IPS-NIHi7 (cell line): ENCODE data around the gene AGFG1.

ENCODE experiments used
- DNase-seq: peaks from one replicate; pipeline ENCODE4 v3.0.0; 2012; ENCODE audit warnings: mixed read lengths; ENCODE audit errors: extremely low spot score

AGFG1 gene, protein sequence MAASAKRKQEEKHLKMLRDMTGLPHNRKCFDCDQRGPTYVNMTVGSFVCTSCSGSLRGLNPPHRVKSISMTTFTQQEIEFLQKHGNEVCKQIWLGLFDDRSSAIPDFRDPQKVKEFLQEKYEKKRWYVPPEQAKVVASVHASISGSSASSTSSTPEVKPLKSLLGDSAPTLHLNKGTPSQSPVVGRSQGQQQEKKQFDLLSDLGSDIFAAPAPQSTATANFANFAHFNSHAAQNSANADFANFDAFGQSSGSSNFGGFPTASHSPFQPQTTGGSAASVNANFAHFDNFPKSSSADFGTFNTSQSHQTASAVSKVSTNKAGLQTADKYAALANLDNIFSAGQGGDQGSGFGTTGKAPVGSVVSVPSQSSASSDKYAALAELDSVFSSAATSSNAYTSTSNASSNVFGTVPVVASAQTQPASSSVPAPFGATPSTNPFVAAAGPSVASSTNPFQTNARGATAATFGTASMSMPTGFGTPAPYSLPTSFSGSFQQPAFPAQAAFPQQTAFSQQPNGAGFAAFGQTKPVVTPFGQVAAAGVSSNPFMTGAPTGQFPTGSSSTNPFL

DNA sequence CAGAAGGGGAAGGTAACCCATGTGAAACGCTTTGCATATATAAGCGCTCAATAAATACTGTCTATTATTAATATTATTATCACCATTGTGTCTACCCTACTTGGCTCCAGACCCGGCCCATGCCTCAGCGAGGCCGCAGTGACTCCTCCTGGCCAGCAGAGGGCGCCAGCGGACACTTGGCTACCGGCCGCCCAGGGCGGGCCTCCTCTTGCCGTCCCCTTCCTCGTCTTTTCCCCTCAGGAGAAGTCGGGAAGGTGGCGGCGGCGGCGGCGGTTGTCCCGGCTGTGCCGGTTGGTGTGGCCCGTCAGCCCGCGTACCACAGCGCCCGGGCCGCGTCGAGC, at the start of gene AGFG1:
AGFG1 (plus strand) TSS at position 233 of the 341 bp plus-strand sequence. CDS start 266 bp downstream, outside the sequence.
- peak; percentile 94 for DNase-seq

DNA sequence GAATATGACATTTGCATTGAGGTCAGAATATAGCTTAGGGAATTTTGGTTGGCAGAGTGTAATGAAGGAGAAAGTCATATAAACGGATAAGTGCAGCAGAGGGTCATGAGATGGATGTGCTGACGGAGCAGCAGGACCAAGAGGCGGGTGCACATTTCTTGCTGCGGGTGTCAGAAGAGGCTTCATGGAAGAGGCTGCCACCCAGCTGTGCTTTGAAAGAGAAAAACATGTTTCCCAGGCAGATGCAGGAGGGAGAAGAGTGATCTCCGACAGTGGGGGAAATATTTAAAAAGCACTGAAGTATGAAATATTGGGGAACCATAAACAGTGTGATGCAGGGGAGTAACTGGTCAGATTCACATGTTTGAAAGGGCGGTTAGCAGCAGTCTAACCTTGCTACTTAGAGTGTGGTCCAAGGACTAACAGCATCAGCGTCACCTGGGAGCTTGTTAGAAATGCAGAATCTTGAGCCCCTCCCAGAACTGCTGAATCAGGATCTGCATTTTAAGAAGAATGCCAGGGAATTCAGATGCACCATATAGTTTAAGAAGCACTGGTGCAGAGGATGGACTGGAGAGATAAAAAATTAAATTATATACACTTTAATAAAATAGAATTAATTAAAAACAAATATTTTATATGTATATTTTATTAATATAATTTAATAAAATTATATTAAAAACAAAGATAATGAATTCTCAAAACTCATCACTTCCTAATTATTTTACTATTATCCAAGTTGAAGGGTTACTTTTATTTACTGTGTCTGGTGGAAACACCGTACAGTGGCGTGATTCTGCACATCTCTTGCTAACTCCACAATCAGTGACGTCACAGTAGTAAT, 48.1 kb upstream of the AGFG1 start:
- DNase-seq = no peak

DNA sequence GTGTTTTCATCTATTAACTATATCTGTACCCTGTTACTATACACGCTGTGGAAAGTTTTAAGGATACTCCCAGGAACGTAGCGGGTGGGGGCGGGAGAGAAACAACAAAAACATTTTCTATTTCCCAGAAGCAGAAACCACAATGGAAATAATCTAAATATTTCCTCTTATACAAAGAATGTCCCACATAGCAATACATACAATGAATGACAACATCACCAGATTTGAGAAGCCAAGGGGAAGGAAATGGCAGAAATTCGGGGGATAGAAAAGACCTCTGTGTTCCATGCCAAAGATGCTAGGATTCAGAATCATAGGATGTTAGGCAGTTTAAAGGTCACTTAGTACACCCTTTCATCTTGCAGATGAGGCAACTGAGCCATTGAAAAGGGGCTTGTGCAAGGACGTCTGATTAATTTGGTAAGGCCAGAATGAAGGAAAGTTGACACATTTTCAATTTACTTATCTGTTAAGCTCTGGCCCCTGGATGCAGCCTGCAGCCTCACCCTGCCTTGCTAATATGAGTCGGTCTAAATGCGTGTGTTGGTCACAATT, 43.1 kb upstream of the AGFG1 start:
- DNase-seq = no peak

DNA sequence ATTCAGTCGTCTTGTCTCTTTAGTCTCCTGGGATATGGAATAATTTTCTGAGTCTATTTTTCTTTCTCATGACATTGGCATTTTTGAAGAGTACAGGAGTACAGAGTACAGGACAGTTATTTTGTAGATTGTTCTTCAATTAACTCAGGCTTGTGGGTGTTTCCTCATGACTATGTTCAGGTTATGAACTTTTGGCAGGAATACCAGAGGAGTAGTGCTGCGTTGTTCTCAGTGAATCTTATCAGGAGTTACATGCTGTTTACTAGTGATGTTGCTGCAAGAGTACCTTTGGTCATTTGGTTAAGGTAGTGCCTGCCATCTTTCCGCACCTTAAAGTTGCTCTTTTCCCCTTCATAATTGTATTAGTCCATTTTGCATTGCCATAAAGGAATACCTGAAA, 41.3 kb upstream of the AGFG1 start:
- no peak for DNase-seq

DNA sequence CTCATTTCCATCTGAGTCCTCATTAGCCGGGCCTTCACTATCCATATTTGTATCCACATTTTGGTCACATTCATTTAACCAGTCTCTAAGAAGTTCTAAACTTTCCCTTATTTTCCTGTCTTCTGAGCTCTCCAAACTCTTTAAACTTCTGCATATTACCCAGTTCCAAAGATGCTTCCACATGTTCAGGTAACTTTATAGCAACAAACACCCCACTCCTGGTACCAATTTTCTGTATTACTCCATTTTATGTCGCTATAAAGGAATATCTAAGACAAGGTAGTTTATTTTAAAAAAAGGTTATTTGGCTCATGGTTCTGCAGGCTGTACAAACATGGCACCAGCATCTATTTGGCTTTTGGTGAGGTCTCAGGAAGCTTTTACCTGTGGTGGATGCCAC, 38.8 kb upstream of the AGFG1 start:
- no peak for DNase-seq

DNA sequence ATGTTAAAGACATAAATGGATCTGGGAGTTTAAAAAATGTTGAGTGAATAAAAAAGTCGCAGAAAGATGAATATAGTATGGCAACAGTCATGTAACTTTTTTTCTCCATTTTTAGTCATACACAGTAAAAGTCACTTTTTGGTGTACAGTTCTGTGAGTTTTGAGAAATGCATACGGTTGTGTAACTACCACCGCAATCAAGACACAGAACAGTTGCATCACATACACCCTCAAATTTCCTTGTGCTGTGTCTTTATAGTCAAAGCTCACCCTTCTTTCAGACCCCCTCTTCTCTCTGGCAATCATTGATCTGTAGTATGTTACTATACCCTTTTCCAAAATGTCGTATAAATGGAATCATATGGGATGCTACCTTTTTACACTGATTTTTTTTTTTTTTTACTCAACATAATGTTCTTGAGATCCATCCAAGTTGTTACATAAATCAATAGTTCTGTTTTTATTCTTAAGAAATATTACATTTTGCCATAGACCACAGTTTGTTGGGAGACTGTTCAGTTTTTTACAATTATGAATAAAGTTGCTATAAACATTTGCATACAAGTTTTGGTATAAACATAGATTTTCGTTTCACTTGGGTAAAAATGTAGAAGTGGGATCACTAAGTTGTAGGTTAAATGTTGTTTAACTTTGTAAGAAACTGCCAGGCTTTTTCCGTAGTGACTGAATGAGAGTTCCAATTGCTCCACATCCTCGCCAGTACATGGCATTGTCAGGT, 35.4 kb upstream of the AGFG1 start:
- DNase-seq = no peak

DNA sequence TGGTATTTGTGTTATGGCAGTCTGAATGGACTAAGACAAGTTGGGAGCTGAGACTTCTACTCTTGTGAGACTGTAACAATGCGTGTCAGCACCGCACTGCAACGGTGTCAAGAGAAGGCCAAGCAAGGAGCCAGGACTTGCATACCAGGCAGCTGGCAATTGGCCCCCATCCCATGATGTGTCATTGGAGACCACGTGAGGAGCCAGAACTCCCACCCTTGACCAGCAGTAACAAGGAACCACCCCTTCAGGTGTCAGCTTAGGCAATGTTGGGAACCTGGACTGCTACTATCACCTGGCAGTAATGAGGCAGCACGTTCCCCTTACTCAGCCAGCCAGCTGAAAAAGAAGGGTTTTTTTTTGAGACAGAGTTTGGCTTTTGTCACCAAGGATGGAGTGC, 32.7 kb upstream of the AGFG1 start:
- no peak for DNase-seq

DNA sequence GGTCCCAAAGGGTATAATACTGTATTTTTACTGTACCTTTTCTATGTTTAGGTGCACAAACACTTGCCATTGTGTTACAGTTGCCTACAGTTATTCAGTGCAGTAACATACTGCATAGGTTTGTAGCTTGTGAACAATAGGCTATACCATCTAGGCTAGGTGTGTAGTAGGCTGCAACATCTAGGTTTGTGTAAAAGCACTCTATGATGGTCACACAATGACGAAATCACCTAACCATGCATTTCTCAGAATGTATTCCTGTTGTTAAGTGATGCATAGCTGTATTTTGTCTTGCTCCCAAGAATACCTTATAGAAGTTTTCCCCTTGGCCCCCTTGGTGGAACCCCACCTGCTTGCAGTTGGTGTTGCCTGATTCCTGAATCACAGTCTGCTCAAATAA, 29.3 kb upstream of the AGFG1 start:
- DNase-seq = no peak

DNA sequence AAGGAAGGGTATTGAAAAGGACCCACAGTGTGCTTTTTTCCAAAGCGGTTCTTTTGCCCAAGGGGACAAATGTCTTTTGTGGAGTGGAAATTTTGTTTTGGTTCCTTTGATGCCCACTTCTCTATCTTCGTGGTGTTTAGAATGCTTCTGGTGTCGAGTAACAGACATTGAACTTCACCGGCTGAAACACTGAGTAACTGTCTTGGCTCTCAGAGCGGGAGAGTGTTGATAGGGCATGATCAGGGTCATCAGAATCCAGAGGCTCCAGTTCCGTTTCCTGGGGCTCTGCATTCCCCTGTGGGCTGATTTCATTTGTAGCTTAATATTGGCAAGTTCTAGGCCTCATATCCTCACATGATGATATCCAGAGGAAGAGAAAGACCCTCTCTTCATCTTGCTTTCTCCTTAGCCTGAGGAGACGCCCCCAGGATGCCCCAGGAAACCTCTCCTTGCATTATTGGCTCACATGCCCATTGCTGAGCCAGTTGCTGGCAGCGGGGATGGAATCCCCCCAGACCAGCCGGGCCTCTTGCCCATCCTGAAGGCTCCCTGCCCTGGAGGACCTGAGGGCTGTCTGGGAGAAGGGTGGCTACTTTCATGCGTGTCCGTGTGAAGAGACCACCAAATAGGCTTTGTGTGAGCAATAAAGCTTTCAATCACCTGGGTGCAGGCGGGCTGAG, 27.9 kb upstream of the AGFG1 start:
- no peak for DNase-seq

DNA sequence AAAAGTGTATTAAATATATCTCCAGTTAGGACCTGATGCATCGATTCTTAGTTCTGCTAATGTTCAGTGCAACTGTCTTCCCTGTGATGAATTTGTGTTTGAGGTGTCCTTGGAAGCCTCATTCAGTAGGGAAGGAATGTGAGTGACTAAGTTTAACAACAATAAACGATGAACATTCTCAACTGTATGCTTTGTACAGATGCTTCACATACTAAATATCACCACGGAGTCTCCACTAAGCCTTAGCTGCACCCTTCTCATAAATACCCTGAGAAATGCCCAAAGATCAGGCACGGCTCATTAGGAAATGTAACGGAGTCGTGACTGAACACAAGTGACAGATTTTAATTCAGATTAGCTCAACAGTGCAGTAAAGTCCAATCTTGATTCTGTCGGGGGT, 24.4 kb upstream of the AGFG1 start:
- DNase-seq = no peak

DNA sequence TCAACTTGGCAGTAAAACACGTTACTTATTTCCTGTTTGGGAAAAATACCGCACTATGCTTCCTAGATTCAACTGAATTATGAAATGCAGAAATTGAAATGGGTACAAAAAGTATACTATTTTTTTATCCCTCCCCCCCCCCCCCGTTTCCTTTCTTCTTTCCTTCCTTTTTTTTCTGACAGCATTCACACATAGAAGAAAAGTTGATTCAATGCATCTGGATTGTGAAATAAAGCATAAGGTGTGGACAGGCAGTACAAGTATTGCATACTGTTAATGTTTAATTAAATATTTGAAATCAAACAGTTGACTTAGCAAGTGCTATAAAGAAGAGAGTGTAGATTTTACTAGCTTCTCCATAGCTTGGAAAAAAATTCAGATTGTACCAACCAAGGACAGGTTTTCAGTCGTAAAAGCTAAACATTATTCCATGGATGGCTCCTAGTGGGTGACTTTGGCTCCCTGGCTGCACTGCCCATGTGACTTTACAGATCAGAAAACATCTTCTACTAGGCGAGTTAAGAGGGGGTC, 21.6 kb upstream of the AGFG1 start:
- DNase-seq = no peak

DNA sequence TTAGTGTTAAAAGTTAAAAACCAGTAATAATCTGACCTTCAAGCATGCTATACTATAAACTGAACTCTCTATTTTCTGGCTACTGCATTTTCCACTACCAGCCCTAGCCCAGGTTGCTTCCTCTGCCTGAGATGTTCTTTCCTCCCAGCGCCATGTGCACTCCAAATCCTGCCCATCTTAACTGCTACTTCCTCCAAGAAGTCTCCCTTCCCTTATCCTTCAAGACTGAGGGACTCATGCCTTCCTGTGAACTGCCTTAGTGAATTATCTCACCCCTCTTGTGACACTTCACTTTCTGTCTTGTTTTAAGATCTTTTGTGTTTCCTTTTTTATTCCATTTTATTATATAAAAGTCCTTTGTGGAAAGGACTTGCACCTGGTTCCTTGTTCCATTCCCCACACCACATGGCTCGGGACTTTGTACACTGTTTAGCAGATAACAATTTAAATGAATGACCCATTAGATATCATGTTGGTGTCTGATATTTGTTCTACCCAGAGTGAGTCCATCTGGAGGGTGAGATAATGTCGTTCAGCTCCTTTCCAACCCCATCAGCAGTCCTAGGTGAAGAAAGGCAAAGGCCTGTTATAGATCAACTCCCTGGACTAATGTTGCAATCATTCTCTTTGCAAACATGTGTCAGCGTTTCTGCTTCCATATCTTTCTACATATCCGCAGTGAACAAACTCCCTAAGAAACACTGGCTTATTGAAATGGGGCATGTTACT, 20.9 kb upstream of the AGFG1 start:
- no peak for DNase-seq

DNA sequence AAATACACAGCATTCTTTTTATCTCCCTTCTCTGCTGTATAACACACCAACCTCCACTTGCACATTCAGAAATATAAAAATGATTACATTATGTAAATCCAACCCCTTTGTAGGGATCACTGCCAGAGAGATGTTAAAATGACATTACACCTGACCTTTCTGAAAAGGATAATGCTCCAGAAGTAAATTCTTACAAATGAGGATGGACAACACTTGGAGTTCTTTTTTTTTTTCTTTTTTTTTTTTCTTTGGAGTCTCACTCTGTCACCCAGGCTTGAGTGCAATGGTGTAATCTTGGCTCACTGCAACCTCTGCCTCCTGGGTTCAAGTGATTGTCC, 20.3 kb upstream of the AGFG1 start:
- no peak for DNase-seq

DNA sequence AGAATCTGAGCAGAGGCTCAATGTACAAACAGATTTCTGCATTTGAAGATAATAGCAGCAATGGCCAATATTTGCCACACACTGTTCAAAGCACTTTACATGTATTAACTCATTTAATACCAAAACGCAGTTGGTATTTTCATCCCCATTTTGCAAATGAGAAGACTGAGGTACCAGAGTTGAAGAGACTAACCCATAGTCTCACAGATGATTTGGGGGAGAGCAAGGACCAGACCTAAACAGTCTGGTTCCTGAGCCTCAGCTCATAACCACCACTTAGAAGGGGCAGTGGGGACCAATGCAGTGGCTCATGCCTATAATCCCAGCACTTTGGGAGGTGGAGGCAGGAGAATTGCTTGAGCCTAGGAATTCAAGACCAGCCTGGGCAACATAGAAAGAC, 18.1 kb upstream of the AGFG1 start:
- no peak for DNase-seq

DNA sequence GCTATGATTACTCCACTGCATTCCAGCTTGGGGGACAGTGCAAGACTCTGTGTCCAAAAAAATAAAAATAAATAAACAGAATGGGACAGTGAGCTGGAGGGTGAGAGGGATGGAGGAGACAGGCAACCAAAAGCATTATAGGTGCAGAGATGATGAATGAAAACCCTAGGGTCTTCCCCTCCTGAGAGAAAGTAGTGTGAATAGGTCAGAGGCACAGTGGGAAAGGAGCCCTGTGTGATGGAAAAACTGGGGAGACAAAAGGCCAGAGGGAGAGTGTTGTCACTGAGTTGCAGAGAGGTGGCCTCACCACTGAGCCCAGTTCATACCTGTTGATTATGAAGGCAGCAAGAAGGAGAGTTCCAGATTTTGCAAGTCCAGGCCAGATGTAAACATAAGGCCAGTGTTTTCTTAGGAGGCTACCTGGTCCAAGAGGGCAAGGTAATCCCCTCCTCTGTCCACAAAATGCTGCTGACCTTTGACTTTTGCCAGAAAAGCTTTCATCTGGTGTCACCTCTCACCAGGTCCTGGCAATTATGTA, 17.6 kb upstream of the AGFG1 start:
- DNase-seq = no peak

DNA sequence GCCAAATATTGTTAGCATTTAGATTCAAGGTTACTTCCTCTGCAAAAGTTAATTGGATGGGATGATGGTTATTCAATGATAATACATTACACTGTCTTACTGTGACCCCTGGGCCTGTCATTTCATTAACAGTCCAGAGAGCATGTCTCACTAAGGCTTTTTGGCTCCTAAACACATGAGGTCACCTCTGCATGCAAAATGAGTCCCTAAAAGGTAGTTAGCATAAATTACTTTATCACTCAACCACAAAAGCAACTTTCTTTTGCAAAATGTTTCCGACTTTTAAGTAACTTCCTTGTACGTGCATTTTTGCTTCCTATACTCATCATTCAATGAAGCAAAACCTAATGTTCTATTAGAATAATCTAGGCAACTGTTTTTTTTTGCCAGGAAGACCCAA, 16.8 kb upstream of the AGFG1 start:
- DNase-seq = no peak

DNA sequence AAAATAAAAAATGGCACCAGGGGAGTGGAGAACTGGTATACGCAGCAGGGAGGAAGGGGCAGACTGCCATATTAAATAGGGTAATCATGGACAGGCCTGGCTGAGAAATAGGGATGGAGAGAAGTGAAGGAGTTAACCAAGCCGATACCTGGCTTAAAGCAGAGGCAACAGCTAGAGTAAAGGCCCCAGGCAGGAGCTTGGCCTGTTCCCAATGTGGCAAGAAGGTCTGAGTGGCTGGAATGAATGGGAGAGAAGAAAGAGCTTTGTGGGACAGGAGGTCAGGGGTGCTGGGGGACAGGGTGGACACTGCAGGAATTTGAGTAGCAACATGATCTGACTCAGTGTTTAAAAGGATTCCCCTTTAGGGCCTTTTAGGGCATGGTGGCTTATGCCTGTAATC, 15.9 kb upstream of the AGFG1 start:
- no peak for DNase-seq

DNA sequence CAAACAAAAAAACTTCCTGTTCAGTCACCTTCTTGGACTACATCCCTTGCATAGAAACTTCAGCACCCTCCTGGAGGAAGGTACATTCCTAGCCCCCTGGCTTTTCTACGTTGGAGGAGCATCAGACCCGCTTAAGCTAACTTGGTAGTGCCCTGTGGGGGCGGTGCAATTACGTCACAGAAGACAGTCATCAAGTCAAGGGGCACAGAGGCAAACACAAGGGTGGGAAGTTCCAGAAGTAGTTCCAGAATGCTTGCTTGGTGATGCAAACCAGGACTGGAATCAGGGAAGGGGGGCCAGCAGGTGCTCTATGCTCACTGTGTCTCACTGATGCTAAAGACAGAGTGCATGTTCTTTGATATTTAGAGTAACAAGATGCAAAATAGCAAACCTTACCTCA, 15.2 kb upstream of the AGFG1 start:
- DNase-seq = no peak

DNA sequence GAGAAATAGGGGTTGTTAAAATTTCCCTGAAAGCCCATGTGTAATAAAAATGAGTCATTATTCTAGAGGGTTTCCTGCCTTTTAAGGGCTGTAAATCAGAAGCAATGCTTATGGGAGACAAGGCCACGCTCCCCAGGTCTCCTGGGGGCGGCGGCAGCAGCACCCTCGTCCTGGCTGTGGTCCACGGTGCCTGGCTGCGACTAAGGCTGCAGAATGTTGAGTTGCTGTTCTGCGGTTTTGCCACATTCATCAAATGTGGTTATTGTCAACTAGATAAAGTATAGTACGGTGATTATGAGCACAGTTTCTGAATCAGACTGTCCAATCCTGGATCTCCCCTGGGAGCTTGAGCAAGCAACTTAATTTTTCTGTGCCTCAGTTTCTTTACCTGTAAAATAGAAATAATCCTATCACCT, 11.9 kb upstream of the AGFG1 start:
- no peak for DNase-seq

DNA sequence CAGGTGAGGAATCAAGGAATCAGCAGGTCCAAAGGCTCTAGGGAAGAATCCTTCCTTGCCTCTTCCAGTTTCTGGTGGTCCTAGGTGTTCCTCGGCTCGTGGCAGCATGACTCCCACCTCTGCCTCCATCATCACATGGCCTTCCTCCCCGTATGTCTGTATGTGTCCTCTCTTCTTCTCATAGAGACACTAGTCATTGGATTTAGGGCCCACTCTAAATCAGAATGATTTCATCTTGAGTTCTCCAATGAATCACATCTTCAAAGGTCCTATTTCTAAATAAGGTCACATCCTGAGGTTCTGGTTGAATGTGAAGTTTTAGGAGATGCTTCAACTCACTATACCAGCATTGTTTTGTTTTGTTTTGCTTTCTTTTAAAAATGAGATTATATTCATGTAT, 11.1 kb upstream of the AGFG1 start:
- DNase-seq = no peak
